Astrocyte (in vitro differentiated cells and primary cell): Measurements from ENCODE around the gene ZNF674. TPM values are rescaled to one million over a fixed set of nuclear protein-coding genes. Genes with fewer than 3 reads are reported as not detected.
"Not testable (repeated sequence)": the region's sequence is repeated elsewhere in the genome, so short reads cannot be mapped to it uniquely, and the experiment has no call there.

Experiments used
- DNase-seq: peaks from one replicate; pipeline ENCODE4 v3.0.0-alpha.2; 2010; ENCODE audit warnings: low read depth
- FAIRE-seq: peaks from 2 replicates; lab custom pipeline; 2011; peaks lifted over from hg19 to GRCh38; lab: Jason Lieb, UNC
- H2AFZ ChIP-seq: 2 replicates; pipeline ENCODE4 v1.6.0; 2012; ENCODE audit warnings: low read depth, low read length, inconsistent platforms
- H3K27ac ChIP-seq: 2 replicates; pipeline ENCODE4 v1.5.1; 2011; ENCODE audit warnings: low read depth, low read length, inconsistent platforms
- H3K27me3 ChIP-seq: 2 replicates; pipeline ENCODE4 v1.6.0; 2011; ENCODE audit warnings: low read length, inconsistent platforms; ENCODE audit not compliant: insufficient read depth
- H3K36me3 ChIP-seq: 2 replicates; pipeline ENCODE4 v1.5.1; 2011; ENCODE audit warnings: low read length, inconsistent platforms; ENCODE audit not compliant: insufficient read depth
- H3K4me1 ChIP-seq: 2 replicates; pipeline ENCODE4 v1.5.1; 2011; ENCODE audit warnings: low read length, inconsistent platforms; ENCODE audit not compliant: insufficient read depth
- H3K4me2 ChIP-seq: 2 replicates; pipeline ENCODE4 v1.6.0; 2012; ENCODE audit warnings: low read length, inconsistent platforms
- H3K4me3 ChIP-seq: 2 replicates; pipeline ENCODE4 v1.5.1; 2011; ENCODE audit warnings: low read depth, mild to moderate bottlenecking, low read length, inconsistent platforms; ENCODE audit not compliant: insufficient read depth
- H3K79me2 ChIP-seq: 2 replicates; pipeline ENCODE4 v1.6.0; 2012; ENCODE audit warnings: mild to moderate bottlenecking, low read length, inconsistent platforms; ENCODE audit not compliant: insufficient read depth
- H3K9ac ChIP-seq: 2 replicates; pipeline ENCODE4 v1.6.0; 2012; ENCODE audit warnings: mild to moderate bottlenecking, low read length, inconsistent platforms
- H3K9me3 ChIP-seq: 2 replicates; pipeline ENCODE4 v1.5.1; 2012; ENCODE audit warnings: low read depth, mild to moderate bottlenecking, low read length, inconsistent platforms; ENCODE audit not compliant: insufficient read depth
- H4K20me1 ChIP-seq: 2 replicates; pipeline ENCODE4 v1.6.0; 2012; ENCODE audit warnings: low read length, inconsistent platforms; ENCODE audit not compliant: insufficient read depth
- H3K27ac Mint-ChIP-seq: one replicate; pipeline ENCODE4 v1.8.0; 2021; ENCODE audit warnings: mild to moderate bottlenecking, mixed read lengths; ENCODE audit not compliant: unreplicated experiment
- H3K27me3 Mint-ChIP-seq: one replicate; pipeline ENCODE4 v1.8.0; 2021; ENCODE audit warnings: low read depth, mixed read lengths; ENCODE audit not compliant: unreplicated experiment
- H3K36me3 Mint-ChIP-seq: one replicate; pipeline ENCODE4 v1.8.0; 2021; ENCODE audit warnings: low read depth, mixed read lengths; ENCODE audit not compliant: unreplicated experiment
- H3K4me1 Mint-ChIP-seq: one replicate; pipeline ENCODE4 v1.8.0; 2021; ENCODE audit warnings: low read depth, mixed read lengths; ENCODE audit not compliant: unreplicated experiment
- H3K4me3 Mint-ChIP-seq: one replicate; pipeline ENCODE4 v1.8.0; 2021; ENCODE audit warnings: mild to moderate bottlenecking, moderate library complexity, mixed read lengths; ENCODE audit not compliant: unreplicated experiment
- H3K9me3 Mint-ChIP-seq: one replicate; pipeline ENCODE4 v1.8.0; 2021; ENCODE audit warnings: mild to moderate bottlenecking, mixed read lengths; ENCODE audit not compliant: unreplicated experiment
- EZH2 ChIP-seq: IDR thresholded peaks from 2 replicates; pipeline ENCODE4 v1.6.1; 2012; ENCODE audit warnings: mild to moderate bottlenecking, low read length, inconsistent platforms; ENCODE audit not compliant: insufficient read depth
- total RNA-seq: library from RNA; stranded (reverse); gene quantifications from 2 replicates; pipeline ENCODE4 v1.2.1, GENCODE V29; 2021
- TF ChIP-seq, protein P1 (sequence below): IDR thresholded peaks from 2 replicates; pipeline ENCODE4 v1.5.1; 2011; ENCODE audit warnings: low read depth, mild to moderate bottlenecking, inconsistent platforms, low read length, moderate library complexity; ENCODE audit not compliant: insufficient read depth

ZNF674 gene
- total RNA-seq, 1 donor from 2014 or later: 5.5 TPM

GRCh38 chrX:46488712-46489111, 56.5 kb downstream of the ZNF674 start:
- DNase-seq (no peak), FAIRE-seq (no peak)
- Mint-ChIP-seq H3K27ac (no peak overlapping the region), H3K4me3 (no peak overlapping the region), H3K9me3 (peaks cover 19% of the 10 kb centered on the region), H3K4me1 (no peaks in the 10 kb centered on the region), H3K36me3 (peaks cover 26% of the 10 kb centered on the region), H3K27me3 (no peaks in the 10 kb centered on the region)
- no peak overlapping the region for H3K9ac ChIP-seq
- TF ChIP-seq EZH2: no peak
- TF ChIP-seq, protein P1, sequence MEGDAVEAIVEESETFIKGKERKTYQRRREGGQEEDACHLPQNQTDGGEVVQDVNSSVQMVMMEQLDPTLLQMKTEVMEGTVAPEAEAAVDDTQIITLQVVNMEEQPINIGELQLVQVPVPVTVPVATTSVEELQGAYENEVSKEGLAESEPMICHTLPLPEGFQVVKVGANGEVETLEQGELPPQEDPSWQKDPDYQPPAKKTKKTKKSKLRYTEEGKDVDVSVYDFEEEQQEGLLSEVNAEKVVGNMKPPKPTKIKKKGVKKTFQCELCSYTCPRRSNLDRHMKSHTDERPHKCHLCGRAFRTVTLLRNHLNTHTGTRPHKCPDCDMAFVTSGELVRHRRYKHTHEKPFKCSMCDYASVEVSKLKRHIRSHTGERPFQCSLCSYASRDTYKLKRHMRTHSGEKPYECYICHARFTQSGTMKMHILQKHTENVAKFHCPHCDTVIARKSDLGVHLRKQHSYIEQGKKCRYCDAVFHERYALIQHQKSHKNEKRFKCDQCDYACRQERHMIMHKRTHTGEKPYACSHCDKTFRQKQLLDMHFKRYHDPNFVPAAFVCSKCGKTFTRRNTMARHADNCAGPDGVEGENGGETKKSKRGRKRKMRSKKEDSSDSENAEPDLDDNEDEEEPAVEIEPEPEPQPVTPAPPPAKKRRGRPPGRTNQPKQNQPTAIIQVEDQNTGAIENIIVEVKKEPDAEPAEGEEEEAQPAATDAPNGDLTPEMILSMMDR: no peak
- H3K27ac ChIP-seq: no peak overlapping the region
- no peaks in the 10 kb centered on the region for H4K20me1 ChIP-seq
- no peak overlapping the region for H3K4me2 ChIP-seq
- H3K4me3 ChIP-seq: no peak overlapping the region
- no peaks in the 10 kb centered on the region for H3K36me3 ChIP-seq
- no peak overlapping the region for H2AFZ ChIP-seq
- H3K27me3 ChIP-seq: no peaks in the 10 kb centered on the region
- no peaks in the 10 kb centered on the region for H3K9me3 ChIP-seq
- H3K4me1 ChIP-seq: no peaks in the 10 kb centered on the region
- no peaks in the 10 kb centered on the region for H3K79me2 ChIP-seq

DNA sequence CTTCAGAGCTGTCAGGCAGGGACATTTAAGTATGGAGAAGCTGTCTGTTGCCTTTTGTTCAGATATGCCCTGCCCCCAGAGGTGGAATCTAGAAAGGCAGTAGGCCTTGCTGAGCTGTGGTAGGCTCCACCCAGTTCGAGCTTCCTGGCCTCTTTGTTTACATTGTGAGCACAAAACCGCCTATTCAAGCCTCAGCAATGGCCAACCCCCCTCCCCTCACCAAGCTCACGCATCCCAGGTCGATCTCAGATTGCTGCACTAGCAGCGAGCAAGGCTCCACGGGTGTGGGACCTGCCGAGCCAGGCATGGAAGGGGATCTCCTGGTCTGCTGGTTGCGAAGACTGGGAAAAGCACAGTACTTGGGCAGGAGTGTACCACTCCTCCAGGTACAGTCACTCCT, 59.3 kb downstream of the ZNF674 start:
- Mint-ChIP-seq H3K9me3 (peaks cover 22% of the 10 kb centered on the region), H3K36me3 (peaks cover 39% of the 10 kb centered on the region)
- no peak for FAIRE-seq

DNA sequence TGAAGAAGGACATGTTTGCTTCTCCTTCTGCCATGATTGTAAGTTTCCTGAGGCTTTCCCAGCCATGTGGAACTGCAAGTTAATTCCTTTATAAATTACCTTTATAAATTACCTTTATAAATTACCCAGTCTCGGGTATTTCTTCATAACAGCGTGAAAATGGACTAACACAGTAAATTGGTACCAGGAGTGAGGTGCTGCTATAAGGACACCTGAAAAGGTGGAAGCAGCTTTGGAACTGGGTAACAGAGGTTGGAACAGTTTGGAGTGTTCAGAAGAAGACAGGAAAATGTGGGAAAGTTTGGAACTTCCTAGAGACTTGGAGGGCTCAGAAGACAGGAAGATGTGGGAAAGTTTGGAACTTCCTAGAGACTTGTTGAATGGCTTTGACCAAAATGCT, 66.6 kb downstream of the ZNF674 start:
- FAIRE-seq, H3K79me2 ChIP-seq, DNase-seq, H3K4me1 ChIP-seq, H4K20me1 ChIP-seq, H3K4me2 ChIP-seq, H3K27me3 Mint-ChIP-seq, H3K27ac Mint-ChIP-seq, H3K4me1 Mint-ChIP-seq, H3K4me3 ChIP-seq, H3K9me3 ChIP-seq, H3K36me3 ChIP-seq, H3K9ac ChIP-seq, H3K27me3 ChIP-seq, H3K4me3 Mint-ChIP-seq, H3K27ac ChIP-seq, H2AFZ ChIP-seq: not testable (repeated sequence)
- Mint-ChIP-seq H3K36me3 (peaks cover 25% of the 10 kb centered on the region), H3K9me3 (peaks cover 21% of the 10 kb centered on the region)

More for the DNA sequence above, 59.3 kb downstream of the ZNF674 start:
- Mint-ChIP-seq H3K27ac (no peak overlapping the region), H3K4me1 (no peaks in the 10 kb centered on the region), H3K27me3 (no peaks in the 10 kb centered on the region), H3K4me3 (no peak overlapping the region)
- Histone ChIP-seq H3K4me3 (no peak overlapping the region), H3K79me2 (no peaks in the 10 kb centered on the region), H3K4me2 (no peak overlapping the region), H3K36me3 (no peaks in the 10 kb centered on the region), H3K4me1 (no peaks in the 10 kb centered on the region), H3K9me3 (no peaks in the 10 kb centered on the region), H3K9ac (no peak overlapping the region), H4K20me1 (no peaks in the 10 kb centered on the region), H2AFZ (no peak overlapping the region), H3K27me3 (no peaks in the 10 kb centered on the region), H3K27ac (no peak overlapping the region)
- TF ChIP-seq, protein P1: no peak
- no peak for TF ChIP-seq EZH2
- DNase-seq: no peak
